Tibial artery (tissue), 4 donors: ENCODE measurements around the gene VIM.

Experiments used
- DNase-seq, 2 donors: peaks; one replicate each; pipeline ENCODE4 v3.0.0-alpha.2; 2019
- H3K27ac ChIP-seq, 2 donors: fragments of 200-600 bp; sonication (generic) in 1 of 2; 1 replicate in 1 of 2; 2 replicates in 1 of 2; pipeline ENCODE4 v1.5.1; 2018 to 2019; ENCODE audit warnings: mild to moderate bottlenecking in 1 of 2
- H3K27me3 ChIP-seq, 2 donors: fragments of 200-600 bp; sonication (generic) in 1 of 2; one replicate each; pipeline versions ENCODE4 v1.5.1 to v1.6.0; 2016 to 2019
- H3K36me3 ChIP-seq, 3 donors: fragments of 200-600 bp; sonication (generic) in 2 of 3; one replicate each; pipeline ENCODE4 v1.5.1; 2016 to 2019; ENCODE audit warnings: mild to moderate bottlenecking in 2 of 3
- H3K4me1 ChIP-seq, 4 donors: fragments of 200-600 bp; sonication (generic) in 2 of 4; 1 replicate in 3 of 4; 2 replicates in 1 of 4; pipeline ENCODE4 v1.5.1; 2016 to 2019
- H3K4me3 ChIP-seq, 2 donors: fragments of 200-600 bp; sonication (generic) in 1 of 2; 1 replicate in 1 of 2; 2 replicates in 1 of 2; pipeline ENCODE4 v1.5.1; 2018 to 2019; ENCODE audit warnings: mild to moderate bottlenecking in 2 of 2
- H3K9me3 ChIP-seq, 3 donors: fragments of 200-600 bp; sonication (generic) in 1 of 3; one replicate each; pipeline ENCODE4 v1.5.1; 2016 to 2019
- intact Hi-C: fragments of 100-400 bp; cut with DNase I; formaldehyde crosslinking; loops from one replicate; pipeline ENCODE4 v1.15.0; 2023; ENCODE audit warnings: low total_unique reads
- TF ChIP-seq, protein P1 (sequence below), 2 experiments: fragments of 200-600 bp in 1 of 2; fragments of 450-650 bp in 1 of 2; IDR thresholded peaks; one replicate each; pipeline ENCODE4 v1.5.1; 2017 to 2019; ENCODE audit warnings: antibody characterized with exemption in 2 of 2, mild to moderate bottlenecking in 1 of 2, moderate library complexity in 1 of 2

VIM gene

DNA sequence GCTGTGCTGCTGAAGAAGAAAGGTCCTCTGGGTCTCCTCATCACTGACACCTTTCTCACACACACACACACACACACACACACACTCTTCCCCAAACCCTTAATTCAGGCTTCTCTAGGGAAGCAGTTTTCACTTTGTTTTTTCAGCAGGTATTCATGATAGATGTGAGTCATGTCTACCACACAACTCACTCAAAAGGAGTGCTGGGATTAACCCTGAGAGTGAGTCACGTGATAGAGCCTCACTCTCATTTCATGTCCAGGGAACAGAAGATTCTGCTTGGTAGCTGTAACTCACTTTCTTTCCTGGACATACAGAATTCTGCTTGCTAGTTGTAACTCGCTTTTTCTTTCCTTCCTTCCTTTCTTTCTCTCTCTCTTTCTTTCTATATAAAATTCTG is 45.4 kb downstream of the VIM start:
- intact Hi-C loops: no loop called here
- no peaks in the 10 kb centered on the region for H3K27me3 ChIP-seq
- no peaks in the 10 kb centered on the region for H3K4me1 ChIP-seq
- no peak overlapping the region for H3K27ac ChIP-seq
- DNase-seq: no peak
- no peak overlapping the region for H3K4me3 ChIP-seq
- H3K9me3 ChIP-seq: peaks cover 0 to 8% (median 0%) of the 10 kb centered on the region in 3 donors
- TF ChIP-seq, protein P1, sequence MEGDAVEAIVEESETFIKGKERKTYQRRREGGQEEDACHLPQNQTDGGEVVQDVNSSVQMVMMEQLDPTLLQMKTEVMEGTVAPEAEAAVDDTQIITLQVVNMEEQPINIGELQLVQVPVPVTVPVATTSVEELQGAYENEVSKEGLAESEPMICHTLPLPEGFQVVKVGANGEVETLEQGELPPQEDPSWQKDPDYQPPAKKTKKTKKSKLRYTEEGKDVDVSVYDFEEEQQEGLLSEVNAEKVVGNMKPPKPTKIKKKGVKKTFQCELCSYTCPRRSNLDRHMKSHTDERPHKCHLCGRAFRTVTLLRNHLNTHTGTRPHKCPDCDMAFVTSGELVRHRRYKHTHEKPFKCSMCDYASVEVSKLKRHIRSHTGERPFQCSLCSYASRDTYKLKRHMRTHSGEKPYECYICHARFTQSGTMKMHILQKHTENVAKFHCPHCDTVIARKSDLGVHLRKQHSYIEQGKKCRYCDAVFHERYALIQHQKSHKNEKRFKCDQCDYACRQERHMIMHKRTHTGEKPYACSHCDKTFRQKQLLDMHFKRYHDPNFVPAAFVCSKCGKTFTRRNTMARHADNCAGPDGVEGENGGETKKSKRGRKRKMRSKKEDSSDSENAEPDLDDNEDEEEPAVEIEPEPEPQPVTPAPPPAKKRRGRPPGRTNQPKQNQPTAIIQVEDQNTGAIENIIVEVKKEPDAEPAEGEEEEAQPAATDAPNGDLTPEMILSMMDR (IDR thresholded peaks at IDR 0.05): no peak
- no peaks in the 10 kb centered on the region for H3K36me3 ChIP-seq

DNA sequence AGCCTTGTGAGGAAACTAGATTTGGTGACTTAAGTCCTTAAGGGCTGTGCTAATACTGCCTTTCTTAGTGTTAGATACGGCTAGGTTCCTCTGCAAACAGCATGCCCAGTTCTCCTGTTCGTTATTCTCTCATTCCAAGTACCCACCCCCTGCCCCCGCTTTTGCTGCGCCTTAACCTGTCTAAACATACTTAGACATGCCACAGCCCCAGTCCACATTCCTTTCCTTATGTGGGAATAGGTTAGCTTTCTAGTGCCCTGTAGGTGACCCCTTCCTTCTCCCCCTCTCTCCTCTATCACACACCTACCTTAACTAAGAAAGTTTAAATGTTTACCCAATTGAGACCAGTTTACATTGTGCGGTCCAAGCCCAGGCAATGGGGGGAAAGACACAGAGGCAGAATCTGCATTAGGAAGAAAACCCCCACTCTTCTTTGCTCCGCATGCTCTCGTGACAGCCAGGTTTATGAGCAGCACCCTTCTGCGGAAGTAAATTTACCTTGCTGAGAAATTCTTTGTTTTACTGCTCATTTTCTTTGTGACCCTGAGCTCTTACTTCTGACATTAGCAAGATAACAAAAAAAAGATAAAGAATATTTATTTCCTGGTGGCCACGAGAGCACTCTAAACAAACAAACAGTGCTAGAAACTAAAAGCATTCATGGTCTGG is 48.8 kb downstream of the VIM start:
- H3K4me1 ChIP-seq: no peaks in the 10 kb centered on the region
- intact Hi-C loops: no loop called here
- no peak overlapping the region for H3K27ac ChIP-seq
- no peak for DNase-seq
- H3K4me3 ChIP-seq: no peak overlapping the region
- TF ChIP-seq, protein P1 (IDR thresholded peaks at IDR 0.05): no peak
- H3K36me3 ChIP-seq: no peaks in the 10 kb centered on the region
- H3K27me3 ChIP-seq: no peaks in the 10 kb centered on the region
- peaks cover 0 to 8% (median 0%) of the 10 kb centered on the region in 3 donors for H3K9me3 ChIP-seq

DNA sequence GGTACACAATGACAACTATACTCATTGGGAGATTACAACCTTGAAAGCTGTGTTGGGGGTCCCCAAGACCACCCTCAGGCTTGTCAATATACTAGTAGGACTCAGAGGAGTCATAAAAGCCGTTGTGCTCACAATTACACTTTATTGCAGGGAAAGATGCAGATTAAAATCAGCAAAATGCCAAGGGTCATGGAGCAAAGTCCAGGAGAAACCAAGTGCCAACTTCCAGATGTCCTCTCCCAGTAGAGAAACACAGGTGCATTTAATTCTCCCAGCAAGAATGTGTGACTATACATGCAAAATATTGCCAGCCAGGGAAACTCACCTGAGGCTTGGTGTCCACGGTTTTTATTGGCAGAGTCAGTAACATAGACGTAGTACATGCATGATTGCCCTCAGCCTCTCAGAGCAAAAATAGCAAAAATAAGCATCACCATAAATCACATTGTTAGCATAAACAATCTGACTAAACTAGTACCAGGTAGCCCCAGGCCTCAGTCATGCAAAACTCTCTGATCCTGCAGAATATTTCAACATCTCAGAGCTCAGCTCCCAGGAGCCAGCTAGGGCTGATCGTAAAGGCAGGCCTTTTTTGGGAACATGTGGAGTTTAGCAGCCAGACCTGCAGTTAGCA is 50.7 kb downstream of the VIM start:
- TF ChIP-seq, protein P1 (IDR thresholded peaks at IDR 0.05): no peak
- no peaks in the 10 kb centered on the region for H3K36me3 ChIP-seq
- no peaks in the 10 kb centered on the region for H3K27me3 ChIP-seq
- no peak overlapping the region for H3K4me3 ChIP-seq
- H3K9me3 ChIP-seq: peaks cover 0 to 15% (median 11%) of the 10 kb centered on the region in 3 donors
- H3K4me1 ChIP-seq: no peaks in the 10 kb centered on the region
- no peak overlapping the region for H3K27ac ChIP-seq
- intact Hi-C loops: no loop called here
- DNase-seq: no peak

DNA sequence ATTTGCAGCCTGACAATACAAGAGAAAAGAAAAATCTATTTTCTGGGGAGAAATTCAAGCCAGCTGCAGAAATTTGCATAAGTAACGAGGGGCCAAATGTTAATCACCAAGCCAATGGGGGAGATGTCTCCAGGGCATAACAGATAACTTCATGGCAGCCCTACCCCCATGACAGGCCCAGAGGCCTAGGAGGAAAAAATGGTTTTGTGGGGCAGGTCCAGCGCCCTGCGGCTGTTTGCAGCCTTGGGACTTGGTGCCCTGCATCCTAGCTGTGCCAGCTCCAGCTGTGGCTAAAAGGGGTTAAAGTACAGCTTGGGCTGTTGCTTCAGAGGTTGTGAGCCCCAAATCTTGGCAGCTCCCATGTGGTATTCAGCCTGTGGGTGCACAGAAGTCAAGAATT is 54.3 kb downstream of the VIM start:
- TF ChIP-seq, protein P1 (IDR thresholded peaks at IDR 0.05): no peak
- no peak for DNase-seq
- intact Hi-C loops: no loop called here

DNA sequence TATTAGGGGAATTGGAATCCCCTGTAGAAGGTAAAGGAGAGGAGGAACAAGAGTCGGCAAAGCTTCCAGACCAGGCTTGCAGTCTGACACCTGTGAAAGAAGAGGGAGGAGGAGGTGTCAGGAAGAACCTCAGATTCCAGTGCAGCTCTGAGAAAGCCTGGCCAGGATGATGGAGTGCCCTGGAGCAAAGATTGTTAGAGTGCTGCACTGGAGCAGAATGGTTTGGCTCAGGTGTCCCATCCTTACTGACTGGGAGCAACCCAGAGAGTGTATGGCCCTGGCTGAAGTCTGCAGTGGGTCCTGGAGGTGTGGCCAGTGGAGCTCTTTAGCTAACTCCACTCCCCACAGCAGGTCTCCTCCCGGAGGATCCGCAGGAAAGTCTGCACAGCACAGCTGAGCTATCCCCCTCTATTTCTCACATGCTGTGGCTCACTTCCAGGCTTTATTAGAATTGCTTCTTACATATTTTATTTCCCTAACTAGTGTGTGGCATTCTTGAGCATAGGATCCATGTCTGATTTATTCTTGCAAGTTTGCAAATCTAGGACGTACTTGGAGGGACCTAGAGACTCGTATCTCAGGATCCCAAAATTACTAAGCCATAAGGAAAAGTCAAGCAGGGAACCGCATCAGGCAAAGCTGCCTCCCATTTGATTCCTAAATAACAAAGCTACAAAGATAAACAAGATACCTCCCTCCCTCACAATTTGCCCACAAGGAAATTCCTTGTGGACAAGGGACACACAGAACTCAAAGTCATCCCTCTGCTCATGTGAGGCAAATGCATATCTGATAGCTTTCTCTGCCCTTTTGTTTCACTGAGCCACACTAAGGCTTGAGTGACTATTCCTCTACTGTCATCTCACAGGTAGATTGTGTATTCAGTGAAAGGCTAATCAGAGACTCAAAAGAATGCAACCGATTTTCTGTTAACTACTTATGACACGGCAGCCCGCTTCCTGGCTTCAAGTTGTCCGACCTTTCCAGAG is 58.8 kb downstream of the VIM start:
- H3K27ac ChIP-seq: no peak overlapping the region
- no peaks in the 10 kb centered on the region for H3K4me1 ChIP-seq
- H3K36me3 ChIP-seq: no peaks in the 10 kb centered on the region
- intact Hi-C loops: no loop called here
- no peak overlapping the region for H3K4me3 ChIP-seq
- peaks cover 0 to 11% (median 7%) of the 10 kb centered on the region in 3 donors for H3K9me3 ChIP-seq
- TF ChIP-seq, protein P1 (IDR thresholded peaks at IDR 0.05): no peak
- DNase-seq: no peak
- peaks cover 0 to 8% of the 10 kb centered on the region in 2 donors for H3K27me3 ChIP-seq

More for the DNA sequence above, 54.3 kb downstream of the VIM start:
- H3K36me3 ChIP-seq: no peaks in the 10 kb centered on the region
- peaks cover 0 to 11% (median 7%) of the 10 kb centered on the region in 3 donors for H3K9me3 ChIP-seq
- no peaks in the 10 kb centered on the region for H3K27me3 ChIP-seq
- H3K4me1 ChIP-seq: no peaks in the 10 kb centered on the region
- no peak overlapping the region for H3K4me3 ChIP-seq
- no peak overlapping the region for H3K27ac ChIP-seq
